ENCODE measurements around the gene VAMP4.
"Not testable (repeated sequence)": the region's sequence is repeated elsewhere in the genome, so short reads cannot be mapped to it uniquely, and the experiment has no call there.

GRCh38 chr1:171723180-171723579 is 18.7 kb downstream of the VAMP4 start:
- TF ChIP-seq CTCF (IDR thresholded peaks at IDR 0.05); SIN3A (IDR thresholded peaks at IDR 0.05; ENCODE audit: borderline replicate concordance, insufficient read depth, low read depth, low read length): not testable (repeated sequence)
